ENCODE data around the gene ZDHHC23.

ZDHHC23 gene

GRCh38 chr3:113948015-113948917 lies 453 bp downstream of the ZDHHC23 start:
- TF ChIP-seq Cebpa-rat (IDR thresholded peaks at IDR 0.05) = no peak
- Histone ChIP-seq H4K20me1 (0 out of 2 replicates have a peak, but pooled peaks cover 7% of the 10 kb centered on the region), H3K9ac (peak overlapping the region; percentile 62), H3K4me1 (peaks cover 18% of the 10 kb centered on the region), H3K9me3 (no peaks in the 10 kb centered on the region), H3K36me3 (no peaks in the 10 kb centered on the region; the same call in 1 of the 2 replicates), H3K4me3 (peak overlapping the region; percentile 83), H3K27ac (peak overlapping the region; percentile 15; the same call in 1 of the 2 replicates), H3K4me2 (peak overlapping the region; percentile 99), H3K27me3 (peaks cover 17% of the 10 kb centered on the region)

GRCh38 chr3:113952921-113953320 lies 5.1 kb downstream of the ZDHHC23 start:
- TF ChIP-seq Cebpa-rat (IDR thresholded peaks at IDR 0.05) = no peak
- H3K36me3 ChIP-seq = peaks cover 4% of the 10 kb centered on the region; the same call in 1 of the 2 replicates

GRCh38 chr3:113953677-113954076 lies 5.9 kb downstream of the ZDHHC23 start:
- Histone ChIP-seq H3K9ac (no peak overlapping the region), H3K4me1 (peaks cover 25% of the 10 kb centered on the region), H3K27me3 (peaks cover 7% of the 10 kb centered on the region), H4K20me1 (peaks cover 14% of the 10 kb centered on the region; the same call in 1 of the 2 replicates), H3K4me2 (peak overlapping the region; percentile 76), H3K4me3 (no peak overlapping the region), H3K27ac (no peak overlapping the region), H3K9me3 (no peaks in the 10 kb centered on the region), H3K36me3 (peaks cover 10% of the 10 kb centered on the region)
- TF ChIP-seq Cebpa-rat (IDR thresholded peaks at IDR 0.05) = no peak

More at GRCh38 chr3:113952921-113953320, 5.1 kb downstream of the ZDHHC23 start:
- Histone ChIP-seq H3K27ac (no peak overlapping the region), H4K20me1 (peaks cover 14% of the 10 kb centered on the region; the same call in 1 of the 2 replicates), H3K9me3 (no peaks in the 10 kb centered on the region), H3K4me1 (peaks cover 31% of the 10 kb centered on the region), H3K27me3 (peaks cover 15% of the 10 kb centered on the region), H3K9ac (no peak overlapping the region), H3K4me3 (no peak overlapping the region), H3K4me2 (no peak overlapping the region)

- Histone ChIP-seq H3K9me3 (no peaks in the 10 kb centered on the region), H3K4me1 (peaks cover 20% of the 10 kb centered on the region), H3K27me3 (peaks cover 2% of the 10 kb centered on the region), H3K4me2 (peak overlapping the region; percentile 76), H3K27ac (no peak overlapping the region), H4K20me1 (peaks cover 14% of the 10 kb centered on the region; the same call in 1 of the 2 replicates), H3K4me3 (no peak overlapping the region), H3K36me3 (peaks cover 13% of the 10 kb centered on the region), H3K9ac (no peak overlapping the region)
- no peak for TF ChIP-seq Cebpa-rat (IDR thresholded peaks at IDR 0.05)
Measured at GRCh38 chr3:113954091-113954685, 6.4 kb downstream of the ZDHHC23 start.

GRCh38 chr3:113963879-113964278 lies 16.1 kb downstream of the ZDHHC23 start:
- Histone ChIP-seq H3K36me3 (peaks cover under 1% of the 10 kb centered on the region), H3K4me3 (no peak overlapping the region), H3K4me2 (no peak overlapping the region), H3K27me3 (no peaks in the 10 kb centered on the region), H3K27ac (no peak overlapping the region), H3K4me1 (0 out of 2 replicates have a peak, but pooled peaks cover 4% of the 10 kb centered on the region), H4K20me1 (no peaks in the 10 kb centered on the region), H3K9ac (no peak overlapping the region), H3K9me3 (no peaks in the 10 kb centered on the region)
- no peak for TF ChIP-seq Cebpa-rat (IDR thresholded peaks at IDR 0.05)

- no peaks in the 10 kb centered on the region for H3K27me3 ChIP-seq
- no peak overlapping the region for H3K4me2 ChIP-seq
- H3K4me3 ChIP-seq = no peak overlapping the region
- no peak overlapping the region for H3K9ac ChIP-seq
- no peak for TF ChIP-seq Cebpa-rat (IDR thresholded peaks at IDR 0.05)
- no peaks in the 10 kb centered on the region for H3K4me1 ChIP-seq
- no peak overlapping the region for H3K27ac ChIP-seq
- no peaks in the 10 kb centered on the region for H4K20me1 ChIP-seq
- H3K9me3 ChIP-seq = peaks cover under 1% of the 10 kb centered on the region; the same call in 1 of the 2 replicates
- no peaks in the 10 kb centered on the region; the same call in 1 of the 2 replicates for H3K36me3 ChIP-seq
Measured at GRCh38 chr3:113966172-113966571, 18.4 kb downstream of the ZDHHC23 start.

- Histone ChIP-seq H3K4me3 (no peak overlapping the region), H3K27ac (no peak overlapping the region), H3K9ac (no peak overlapping the region), H3K9me3 (peaks cover 18% of the 10 kb centered on the region), H4K20me1 (no peaks in the 10 kb centered on the region), H3K4me1 (no peaks in the 10 kb centered on the region), H3K27me3 (no peaks in the 10 kb centered on the region), H3K4me2 (no peak overlapping the region), H3K36me3 (no peaks in the 10 kb centered on the region; the same call in 1 of the 2 replicates)
- TF ChIP-seq Cebpa-rat (IDR thresholded peaks at IDR 0.05) = no peak
Measured at GRCh38 chr3:113968986-113969385, 21.2 kb downstream of the ZDHHC23 start.

GRCh38 chr3:113977822-113978221 lies 30.0 kb downstream of the ZDHHC23 start:
- H3K4me2 ChIP-seq = peak overlapping the region; percentile 40; the same call in 1 of the 2 replicates
- no peak for TF ChIP-seq Cebpa-rat (IDR thresholded peaks at IDR 0.05)
- peaks cover 16% of the 10 kb centered on the region for H3K4me1 ChIP-seq
- no peaks in the 10 kb centered on the region for H3K27me3 ChIP-seq
- no peak overlapping the region for H3K4me3 ChIP-seq
- peaks cover 6% of the 10 kb centered on the region for H3K36me3 ChIP-seq
- no peak overlapping the region for H3K27ac ChIP-seq
- H4K20me1 ChIP-seq = no peaks in the 10 kb centered on the region
- H3K9ac ChIP-seq = no peak overlapping the region
- H3K9me3 ChIP-seq = peaks cover 24% of the 10 kb centered on the region

GRCh38 chr3:113979916-113980315 lies 32.1 kb downstream of the ZDHHC23 start:
- Histone ChIP-seq H3K4me2 (no peak overlapping the region), H3K27ac (no peak overlapping the region), H3K9ac (no peak overlapping the region), H3K9me3 (peaks cover 3% of the 10 kb centered on the region; the same call in 1 of the 2 replicates), H3K27me3 (no peaks in the 10 kb centered on the region), H3K4me1 (peaks cover 26% of the 10 kb centered on the region), H4K20me1 (no peaks in the 10 kb centered on the region), H3K36me3 (no peaks in the 10 kb centered on the region), H3K4me3 (no peak overlapping the region)
- no peak for TF ChIP-seq Cebpa-rat (IDR thresholded peaks at IDR 0.05)

Data from BLaER1 (cell line).